Stimulated activated CD8-positive, alpha-beta memory T cell treated with anti-CD3 and anti-CD28 coated beads, Interleukin-15, amount 100 ng/mL, for 4 hours (primary cell): ENCODE data around the gene COP1.
"Not testable (repeated sequence)": the region's sequence is repeated elsewhere in the genome, so short reads cannot be mapped to it uniquely, and the experiment has no call there.

ENCODE experiments used
- DNase-seq, 2 donors: peaks; one replicate each; pipeline ENCODE4 v3.0.0-alpha.2; 2020; ENCODE audit warnings: low read depth in 2 of 2

The COP1 gene

DNA sequence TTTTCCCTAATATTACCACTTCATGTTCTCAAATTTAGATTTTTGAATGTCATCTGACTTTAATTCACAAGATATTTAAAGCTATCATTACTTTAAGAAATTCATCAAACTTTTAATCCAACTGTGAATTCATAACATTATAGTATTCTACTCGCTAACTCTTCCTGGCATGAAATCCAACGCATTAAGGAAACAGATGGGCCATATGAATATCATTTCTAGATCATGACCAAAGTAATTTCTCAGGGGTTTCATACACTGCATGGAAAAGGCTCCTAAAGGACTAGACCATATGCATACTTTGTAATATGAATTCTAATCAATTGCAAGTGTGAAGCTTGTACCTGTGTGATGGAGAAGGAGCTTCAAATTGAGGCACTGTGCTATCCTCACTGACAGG, 72.4 kb downstream of the COP1 start:
- no peak for DNase-seq

- no peak for DNase-seq
Observed at GRCh38 chr1:176122282-176122681, 84.8 kb downstream of the COP1 start.

DNA sequence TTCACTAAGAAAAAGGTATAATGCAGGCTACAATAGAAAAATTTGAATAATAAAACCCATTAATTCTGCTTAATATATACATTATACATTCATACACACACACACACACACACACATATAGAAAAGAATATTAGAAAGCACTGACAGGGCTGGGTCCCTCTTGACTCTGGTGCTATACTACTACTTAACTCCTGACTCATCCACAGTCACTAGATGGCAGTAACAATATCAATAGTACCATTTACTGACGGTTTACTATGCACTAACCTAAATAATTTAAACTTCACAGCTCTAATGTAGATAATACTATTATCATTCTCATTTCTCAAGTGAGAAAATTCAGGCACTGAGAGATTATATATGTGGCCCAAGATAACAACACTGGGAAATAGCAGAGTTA, 87.5 kb downstream of the COP1 start:
- DNase-seq = no peak

DNA sequence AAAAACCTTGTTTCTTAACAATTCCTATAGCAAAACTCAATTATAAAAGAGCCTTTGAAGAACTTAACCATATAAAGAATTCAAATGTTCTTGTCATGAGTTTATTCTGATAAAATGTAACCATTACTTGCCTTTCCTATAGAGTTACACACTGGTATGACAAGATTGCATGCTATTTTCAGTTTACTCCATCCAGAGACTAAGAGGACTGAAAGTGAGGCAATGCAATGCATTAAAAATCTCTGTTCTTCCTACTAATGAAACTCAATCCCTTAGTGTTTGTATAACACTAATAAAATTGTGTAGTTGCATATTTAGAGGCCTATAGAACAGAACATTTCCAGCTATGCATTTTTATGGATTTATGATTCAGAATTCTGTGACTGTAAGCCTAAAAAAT, 88.1 kb downstream of the COP1 start:
- no peak for DNase-seq

DNA sequence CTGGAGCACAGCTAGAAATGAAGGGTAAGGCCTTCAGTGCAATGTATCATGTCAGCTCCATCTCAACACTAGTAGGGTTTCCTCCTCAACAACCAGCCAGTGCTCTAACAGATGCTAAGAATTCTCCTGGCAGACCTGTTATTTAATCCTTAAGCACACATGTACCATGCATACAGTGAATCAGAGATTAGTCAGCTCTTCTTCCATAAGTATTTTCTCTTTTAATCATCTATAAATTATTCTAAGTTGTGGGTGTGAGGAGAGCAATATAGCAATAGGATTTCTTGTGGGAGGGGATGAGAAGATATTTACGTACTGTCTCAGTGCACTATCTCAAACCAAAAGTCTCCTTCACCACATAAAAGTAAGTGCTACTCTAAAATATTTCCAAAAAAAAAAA, 95.3 kb downstream of the COP1 start:
- no peak for DNase-seq

DNA sequence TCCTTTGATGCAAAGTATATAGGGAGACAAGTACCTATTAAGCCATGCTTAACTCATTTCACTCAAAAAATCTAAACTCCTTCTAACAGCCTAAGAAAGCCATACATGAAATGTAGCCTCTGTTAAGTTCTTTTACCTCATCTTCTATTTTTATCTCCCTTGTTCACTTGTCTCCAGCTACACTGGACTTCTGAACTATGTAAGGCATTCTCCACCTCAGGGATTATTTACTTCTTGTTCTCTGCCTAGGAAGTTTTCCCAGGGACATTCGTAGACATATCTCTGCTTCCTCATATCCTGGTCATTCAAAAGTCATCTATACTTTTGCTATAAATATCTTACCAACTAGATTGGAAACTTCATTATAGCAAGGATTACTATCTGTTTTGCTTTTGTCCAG, 96.9 kb downstream of the COP1 start:
- DNase-seq = no peak

- no peak for DNase-seq
Observed at GRCh38 chr1:176102768-176103350, 104.2 kb downstream of the COP1 start.

GRCh38 chr1:176101951-176102642, 105.0 kb downstream of the COP1 start:
- no peak for DNase-seq

- no peak for DNase-seq
Observed at GRCh38 chr1:176098560-176098959, 108.5 kb downstream of the COP1 start.

GRCh38 chr1:176096015-176096414, 111.1 kb downstream of the COP1 start:
- no peak for DNase-seq

DNA sequence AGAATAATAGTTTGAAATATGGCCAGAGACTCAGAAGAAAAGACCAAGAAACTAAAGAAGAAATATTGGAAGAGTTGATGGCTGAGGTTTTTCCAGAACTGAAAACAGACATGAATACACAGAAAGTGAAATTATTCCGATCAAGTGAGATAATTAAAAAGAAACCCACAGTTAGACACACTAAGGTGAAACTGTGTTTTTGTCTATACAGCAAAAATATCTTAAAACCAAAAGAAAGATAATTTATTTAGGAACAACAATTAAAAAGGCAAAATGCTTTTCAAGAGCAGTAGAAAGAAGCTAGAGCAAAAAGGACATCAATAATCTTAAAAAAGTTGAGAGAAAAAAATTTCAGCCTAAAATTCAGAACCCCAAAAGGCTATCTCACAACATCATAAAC, 116.3 kb downstream of the COP1 start:
- no peak for DNase-seq

DNA sequence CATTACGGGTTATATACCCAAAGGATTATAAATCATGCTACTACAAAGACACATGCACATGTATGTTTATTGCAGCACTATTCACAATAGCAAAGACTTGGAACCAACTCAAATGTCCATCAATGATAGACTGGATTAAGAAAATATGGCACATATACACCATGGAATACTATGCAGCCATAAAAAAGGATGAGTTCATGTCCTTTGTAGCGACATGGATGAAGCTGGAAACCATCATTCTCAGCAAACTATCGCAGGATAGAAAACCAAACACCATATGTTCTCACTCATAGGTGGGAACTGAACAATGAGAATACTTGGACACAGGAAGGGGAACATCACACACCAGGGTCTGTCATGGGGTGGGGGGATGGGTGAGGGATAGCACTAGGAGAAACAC, 119.3 kb downstream of the COP1 start:
- not testable (repeated sequence) for DNase-seq

- no peak for DNase-seq
Observed at GRCh38 chr1:176073524-176074157, 133.4 kb downstream of the COP1 start.

GRCh38 chr1:176068901-176069300, 138.2 kb downstream of the COP1 start:
- DNase-seq = no peak

- no peak for DNase-seq
Observed at GRCh38 chr1:176068256-176068655, 138.8 kb downstream of the COP1 start.

- DNase-seq = no peak
Observed at GRCh38 chr1:176066709-176067108, 140.4 kb downstream of the COP1 start.

DNA sequence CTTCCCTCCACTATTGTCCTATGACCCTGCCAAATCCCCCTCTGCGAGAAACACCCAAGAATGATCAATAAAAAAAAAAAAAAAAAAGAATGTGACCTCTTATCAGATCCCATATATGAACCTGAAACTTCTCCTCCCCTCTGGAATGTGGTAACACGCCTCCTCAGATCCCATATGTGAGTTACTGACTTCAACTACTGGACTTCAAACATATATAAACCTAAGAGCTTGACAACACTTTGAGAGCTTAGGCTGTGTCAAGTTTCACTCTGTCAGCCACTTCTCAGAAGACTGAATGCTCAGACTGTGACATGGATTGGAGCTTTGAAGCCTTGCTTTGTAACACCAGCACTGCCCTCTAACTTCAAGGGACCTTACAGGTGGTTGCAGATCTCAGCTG, 148.4 kb downstream of the COP1 start:
- DNase-seq = no peak

DNA sequence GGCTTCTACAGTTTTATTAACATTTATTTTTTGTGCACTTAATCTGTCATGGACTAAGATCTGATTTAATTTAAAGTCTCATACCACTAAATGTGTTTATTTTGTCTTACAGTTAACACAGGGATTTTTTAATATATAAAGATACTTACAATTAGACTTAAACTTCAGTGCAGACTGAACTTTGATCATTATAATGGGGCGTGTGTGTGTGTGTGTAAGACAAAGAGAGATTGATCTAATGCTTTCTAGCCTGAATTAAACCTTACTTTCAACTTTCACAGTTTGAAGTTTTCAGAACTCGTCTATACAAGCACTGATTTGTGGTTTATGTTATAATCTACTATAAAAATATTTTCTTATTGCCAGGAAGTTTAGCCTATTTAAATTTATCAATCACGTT, 150.8 kb downstream of the COP1 start:
- no peak for DNase-seq

- DNase-seq = no peak
Observed at GRCh38 chr1:176055398-176055797, 151.7 kb downstream of the COP1 start.

DNA sequence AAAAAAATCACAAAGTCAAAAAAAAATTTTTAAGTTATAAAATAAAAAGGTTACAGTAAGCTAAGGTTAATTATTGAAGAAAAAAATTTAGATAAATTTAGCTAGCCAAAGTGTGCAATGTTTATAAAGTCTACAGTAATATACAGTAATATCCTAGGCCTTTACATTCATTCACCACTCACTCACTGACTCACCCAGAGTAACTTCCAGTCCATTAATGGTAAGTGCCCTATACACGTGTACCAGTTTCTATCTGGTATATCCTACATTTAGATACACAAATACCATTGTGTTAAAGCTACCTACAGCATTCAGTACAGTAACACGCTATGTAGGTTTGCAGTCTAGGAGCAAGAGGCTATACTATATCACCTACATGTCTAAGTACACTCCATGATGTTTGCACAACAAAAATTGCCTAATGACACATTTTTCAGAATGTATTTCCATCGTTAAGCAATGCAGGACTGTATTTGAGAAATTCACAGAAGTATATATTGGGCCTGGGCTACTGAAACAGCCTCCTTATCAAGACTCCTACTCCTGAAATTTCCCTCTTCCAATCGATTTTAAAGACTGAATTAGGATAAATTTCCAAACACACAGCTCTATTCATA, 155.1 kb downstream of the COP1 start:
- no peak for DNase-seq

DNA sequence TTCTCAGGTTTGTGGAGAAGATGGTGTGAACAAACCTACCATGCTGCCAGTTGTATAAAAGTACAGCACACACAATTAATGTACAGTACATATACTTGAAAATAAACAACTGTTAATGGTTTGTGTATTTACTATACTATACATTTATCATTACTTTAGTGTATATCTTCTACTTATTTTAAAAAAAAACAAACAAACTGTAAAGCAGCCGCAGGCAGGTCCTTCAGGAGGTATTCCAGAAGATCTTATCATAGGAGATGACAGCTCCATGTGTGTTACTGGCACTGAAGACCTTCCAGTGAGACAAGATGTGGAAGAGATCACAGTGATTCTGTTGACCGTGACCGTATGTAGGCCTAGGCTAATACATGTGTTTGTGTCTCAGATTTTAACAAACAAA, 155.7 kb downstream of the COP1 start:
- DNase-seq = no peak

DNA sequence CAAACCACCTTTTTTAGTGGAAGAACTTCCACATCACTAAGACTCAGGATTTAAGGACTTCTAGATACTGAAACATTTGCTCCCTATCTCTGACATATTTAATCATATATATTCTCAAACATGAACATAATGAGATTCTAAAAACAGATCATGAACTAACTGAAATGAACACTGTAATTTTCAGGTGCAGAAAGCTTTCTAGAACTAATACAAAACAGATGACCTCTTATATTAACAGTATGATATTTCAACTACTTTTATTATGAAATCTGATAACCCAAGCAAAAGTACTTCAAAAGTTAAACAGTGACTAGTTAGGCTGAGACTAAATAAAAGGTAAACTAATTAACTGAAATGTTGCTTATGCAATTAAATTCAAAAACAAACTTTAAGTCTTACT, 157.5 kb downstream of the COP1 start:
- no peak for DNase-seq

DNA sequence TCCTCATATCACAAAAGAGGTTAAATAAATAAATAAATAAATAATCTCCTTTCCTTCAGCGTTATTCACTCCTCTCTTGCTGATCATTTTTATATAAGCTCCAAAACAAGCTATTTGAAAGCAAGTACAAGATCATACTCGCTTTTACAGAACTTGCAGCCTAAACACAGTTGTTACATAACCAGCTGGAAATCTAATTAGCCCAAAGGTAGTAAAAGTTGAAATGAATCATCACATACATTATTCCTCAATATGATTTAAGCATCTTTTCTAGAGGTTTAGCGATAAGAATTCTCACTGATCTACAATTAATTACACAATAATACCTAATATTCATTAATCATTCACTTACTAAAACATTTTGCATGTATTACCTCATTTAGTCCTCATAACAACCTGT, 160.2 kb downstream of the COP1 start:
- no peak for DNase-seq
